Natural killer cell treated with Interleukin-12 subunit alpha and Interleukin-12 subunit beta and Interleukin-15 and Interleukin-18, amount 100 ng/mL, for 72 hours (primary cell): Measurements from ENCODE around the gene HNRNPAB. TPM values are rescaled to one million over a fixed set of nuclear protein-coding genes. Genes with fewer than 3 reads are reported as not detected.

Experiments used
- ATAC-seq, 2 donors: fragments of 150-1000 bp; cut with Tn5 transposase in 1 of 2; sonication (Bioruptor Pico), chemical (Tn5 transposase) in 1 of 2; 2 replicates each; pipeline ENCODE4 v1.10.0; 2021
- DNase-seq: peaks from one replicate; pipeline ENCODE4 v3.0.0; 2022; ENCODE audit warnings: low spot score
- H3K27ac Mint-ChIP-seq, 2 donors: 1 replicate in 1 of 2; 2 replicates in 1 of 2; pipeline ENCODE4 v1.8.0; 2022; ENCODE audit warnings: mixed read lengths in 2 of 2, mild to moderate bottlenecking in 1 of 2, moderate library complexity in 1 of 2
- H3K27me3 Mint-ChIP-seq, 2 donors: 1 replicate in 1 of 2; 2 replicates in 1 of 2; pipeline ENCODE4 v1.8.0; 2022; ENCODE audit warnings: mixed read lengths in 2 of 2
- H3K36me3 Mint-ChIP-seq: one replicate; pipeline ENCODE4 v1.8.0; 2022; ENCODE audit warnings: mixed read lengths
- H3K4me1 Mint-ChIP-seq, 2 donors: 1 replicate in 1 of 2; 2 replicates in 1 of 2; pipeline ENCODE4 v1.8.0; 2022; ENCODE audit warnings: low read depth in 2 of 2, mixed read lengths in 2 of 2, mild to moderate bottlenecking in 1 of 2
- H3K4me3 Mint-ChIP-seq: one replicate; pipeline ENCODE4 v1.8.0; 2022; ENCODE audit warnings: mixed read lengths
- H3K9me3 Mint-ChIP-seq: 2 replicates; pipeline ENCODE4 v1.8.0; 2022; ENCODE audit warnings: mixed read lengths
- total RNA-seq, 2 donors: library from RNA; stranded (reverse); gene quantifications; one replicate each; pipeline ENCODE4 v1.2.3, GENCODE V29; 2022

HNRNPAB gene
- total RNA-seq, 2 donors from 2014 or later, result 314 to 481 TPM

- peaks cover 34 to 43% of the 10 kb centered on the region in 2 donors for H3K4me1 Mint-ChIP-seq
- no peaks in the 10 kb centered on the region for H3K27me3 Mint-ChIP-seq
- DNase-seq (no peak), ATAC-seq (no peak)
- no peaks in the 10 kb centered on the region for H3K9me3 Mint-ChIP-seq
- peak overlapping the region; percentile 14 to 48 for H3K27ac Mint-ChIP-seq
- peaks cover 29% of the 10 kb centered on the region for H3K36me3 Mint-ChIP-seq
- no peak overlapping the region for H3K4me3 Mint-ChIP-seq
Measured at GRCh38 chr5:178211095-178212048, 7.0 kb downstream of the HNRNPAB start.

- H3K27me3 Mint-ChIP-seq, result no peaks in the 10 kb centered on the region
Measured at GRCh38 chr5:178212241-178213002, 8.1 kb downstream of the HNRNPAB start.

GRCh38 chr5:178213003-178213461 lies 8.7 kb downstream of the HNRNPAB start:
- H3K27me3 Mint-ChIP-seq, result no peaks in the 10 kb centered on the region
- peaks cover 24% of the 10 kb centered on the region for H3K36me3 Mint-ChIP-seq
- no peak overlapping the region for H3K4me3 Mint-ChIP-seq
- H3K9me3 Mint-ChIP-seq, result no peaks in the 10 kb centered on the region
- ATAC-seq, result no peak
- no peak for DNase-seq
- peaks cover 22 to 28% of the 10 kb centered on the region in 2 donors for H3K4me1 Mint-ChIP-seq
- H3K27ac Mint-ChIP-seq, result peak overlapping the region; percentile 62 to 65

More at GRCh38 chr5:178212241-178213002, 8.1 kb downstream of the HNRNPAB start:
- DNase-seq (no peak), ATAC-seq (peak in 1 of 2 donors; percentile 15)
- H3K27ac Mint-ChIP-seq, result peak overlapping the region; percentile 14 to 65
- H3K36me3 Mint-ChIP-seq, result peaks cover 28% of the 10 kb centered on the region
- no peak overlapping the region for H3K4me3 Mint-ChIP-seq
- H3K4me1 Mint-ChIP-seq, result peaks cover 26 to 34% of the 10 kb centered on the region in 2 donors
- H3K9me3 Mint-ChIP-seq, result no peaks in the 10 kb centered on the region

GRCh38 chr5:178213748-178214151 lies 9.4 kb downstream of the HNRNPAB start:
- H3K36me3 Mint-ChIP-seq, result peaks cover 26% of the 10 kb centered on the region
- H3K27me3 Mint-ChIP-seq, result no peaks in the 10 kb centered on the region
- DNase-seq (no peak), ATAC-seq (no peak)
- H3K27ac Mint-ChIP-seq, result peak overlapping the region; percentile 62 to 65
- H3K4me3 Mint-ChIP-seq, result no peak overlapping the region
- H3K9me3 Mint-ChIP-seq, result no peaks in the 10 kb centered on the region
- H3K4me1 Mint-ChIP-seq, result peaks cover 19 to 25% of the 10 kb centered on the region in 2 donors

GRCh38 chr5:178214160-178214803 lies 9.9 kb downstream of the HNRNPAB start:
- peaks cover 27% of the 10 kb centered on the region for H3K36me3 Mint-ChIP-seq

GRCh38 chr5:178215280-178216002 lies 11.1 kb downstream of the HNRNPAB start:
- H3K4me3 Mint-ChIP-seq, result no peak overlapping the region

More at GRCh38 chr5:178214160-178214803, 9.9 kb downstream of the HNRNPAB start:
- Mint-ChIP-seq H3K4me3 (no peak overlapping the region), H3K9me3 (no peaks in the 10 kb centered on the region), H3K27ac (peak overlapping the region; percentile 62 to 70), H3K4me1 (peaks cover 15 to 21% of the 10 kb centered on the region in 2 donors), H3K27me3 (no peaks in the 10 kb centered on the region)
- ATAC-seq (peak; percentile 3 to 12), DNase-seq (no peak)

GRCh38 chr5:178216088-178216534 lies 11.8 kb downstream of the HNRNPAB start:
- H3K36me3 Mint-ChIP-seq, result peaks cover 22% of the 10 kb centered on the region
- DNase-seq (no peak), ATAC-seq (no peak)

More at GRCh38 chr5:178215280-178216002, 11.1 kb downstream of the HNRNPAB start:
- Mint-ChIP-seq H3K27ac (peak overlapping the region; percentile 49 to 70), H3K36me3 (peaks cover 22% of the 10 kb centered on the region), H3K27me3 (no peaks in the 10 kb centered on the region), H3K4me1 (peaks cover 7 to 14% of the 10 kb centered on the region in 2 donors), H3K9me3 (no peaks in the 10 kb centered on the region)
- ATAC-seq, result peak in 1 of 2 donors; percentile 21
- no peak for DNase-seq

GRCh38 chr5:178216779-178217178 lies 12.4 kb downstream of the HNRNPAB start:
- Mint-ChIP-seq H3K36me3 (peaks cover 22% of the 10 kb centered on the region), H3K4me3 (no peak overlapping the region)
- ATAC-seq, result no peak

More at GRCh38 chr5:178216088-178216534, 11.8 kb downstream of the HNRNPAB start:
- Mint-ChIP-seq H3K4me3 (no peak overlapping the region), H3K27ac (peak overlapping the region; percentile 8 to 18), H3K9me3 (no peaks in the 10 kb centered on the region), H3K4me1 (peaks cover 13 to 14% of the 10 kb centered on the region in 2 donors), H3K27me3 (no peaks in the 10 kb centered on the region)

GRCh38 chr5:178218237-178218776 lies 14.0 kb downstream of the HNRNPAB start:
- peaks cover 22% of the 10 kb centered on the region for H3K36me3 Mint-ChIP-seq
- no peak overlapping the region for H3K4me3 Mint-ChIP-seq
- ATAC-seq (no peak), DNase-seq (no peak)
- peak overlapping the region in 1 of 2 donors; percentile 70 for H3K27ac Mint-ChIP-seq
- H3K4me1 Mint-ChIP-seq, result peaks cover 23 to 29% of the 10 kb centered on the region in 2 donors
- H3K9me3 Mint-ChIP-seq, result no peaks in the 10 kb centered on the region
- H3K27me3 Mint-ChIP-seq, result no peaks in the 10 kb centered on the region

More at GRCh38 chr5:178216779-178217178, 12.4 kb downstream of the HNRNPAB start:
- H3K27ac Mint-ChIP-seq, result peak overlapping the region in 1 of 2 donors; percentile 18
- no peak for DNase-seq
- H3K4me1 Mint-ChIP-seq, result peaks cover 20 to 21% of the 10 kb centered on the region in 2 donors
- no peaks in the 10 kb centered on the region for H3K27me3 Mint-ChIP-seq
- no peaks in the 10 kb centered on the region for H3K9me3 Mint-ChIP-seq

GRCh38 chr5:178218827-178219226 lies 14.5 kb downstream of the HNRNPAB start:
- no peak for ATAC-seq
- Mint-ChIP-seq H3K27me3 (no peaks in the 10 kb centered on the region), H3K4me3 (no peak overlapping the region), H3K36me3 (peaks cover 17% of the 10 kb centered on the region), H3K27ac (peak overlapping the region in 1 of 2 donors; percentile 70), H3K9me3 (no peaks in the 10 kb centered on the region), H3K4me1 (peaks cover 20 to 35% of the 10 kb centered on the region in 2 donors)
- no peak for DNase-seq

GRCh38 chr5:178221282-178221681 lies 16.9 kb downstream of the HNRNPAB start:
- H3K27me3 Mint-ChIP-seq, result no peaks in the 10 kb centered on the region
- DNase-seq (no peak), ATAC-seq (peak; percentile 30 to 46)
- H3K27ac Mint-ChIP-seq, result peak overlapping the region; percentile 23 to 24
- no peaks in the 10 kb centered on the region for H3K9me3 Mint-ChIP-seq
- peaks cover 20 to 44% of the 10 kb centered on the region in 2 donors for H3K4me1 Mint-ChIP-seq
- H3K36me3 Mint-ChIP-seq, result peaks cover 13% of the 10 kb centered on the region
- H3K4me3 Mint-ChIP-seq, result no peak overlapping the region

GRCh38 chr5:178221853-178222252 lies 17.5 kb downstream of the HNRNPAB start:
- peaks cover 10% of the 10 kb centered on the region for H3K36me3 Mint-ChIP-seq
- H3K4me1 Mint-ChIP-seq, result peaks cover 23 to 42% of the 10 kb centered on the region in 2 donors
- no peaks in the 10 kb centered on the region for H3K9me3 Mint-ChIP-seq
- peak overlapping the region; percentile 23 to 24 for H3K27ac Mint-ChIP-seq
- DNase-seq (no peak), ATAC-seq (peak; percentile 7 to 8)
- H3K4me3 Mint-ChIP-seq, result no peak overlapping the region
- no peaks in the 10 kb centered on the region for H3K27me3 Mint-ChIP-seq
